Activated CD4-positive, CD25-positive, alpha-beta regulatory T cell treated with anti-CD3 and anti-CD28 coated beads, Interleukin-2, amount 50 U/mL, for 16 hours (primary cell): ENCODE measurements around the gene AGBL5.
A peak's percentile ranks its signal among the peaks of the same experiment; 100 is the strongest.
"Not testable (repeated sequence)": the region's sequence is repeated elsewhere in the genome, so short reads cannot be mapped to it uniquely, and the experiment has no call there.

ENCODE experiments used
- DNase-seq: peaks from one replicate; pipeline ENCODE4 v3.0.0-alpha.2; 2020; ENCODE audit warnings: low read depth, low spot score

Gene AGBL5

DNA sequence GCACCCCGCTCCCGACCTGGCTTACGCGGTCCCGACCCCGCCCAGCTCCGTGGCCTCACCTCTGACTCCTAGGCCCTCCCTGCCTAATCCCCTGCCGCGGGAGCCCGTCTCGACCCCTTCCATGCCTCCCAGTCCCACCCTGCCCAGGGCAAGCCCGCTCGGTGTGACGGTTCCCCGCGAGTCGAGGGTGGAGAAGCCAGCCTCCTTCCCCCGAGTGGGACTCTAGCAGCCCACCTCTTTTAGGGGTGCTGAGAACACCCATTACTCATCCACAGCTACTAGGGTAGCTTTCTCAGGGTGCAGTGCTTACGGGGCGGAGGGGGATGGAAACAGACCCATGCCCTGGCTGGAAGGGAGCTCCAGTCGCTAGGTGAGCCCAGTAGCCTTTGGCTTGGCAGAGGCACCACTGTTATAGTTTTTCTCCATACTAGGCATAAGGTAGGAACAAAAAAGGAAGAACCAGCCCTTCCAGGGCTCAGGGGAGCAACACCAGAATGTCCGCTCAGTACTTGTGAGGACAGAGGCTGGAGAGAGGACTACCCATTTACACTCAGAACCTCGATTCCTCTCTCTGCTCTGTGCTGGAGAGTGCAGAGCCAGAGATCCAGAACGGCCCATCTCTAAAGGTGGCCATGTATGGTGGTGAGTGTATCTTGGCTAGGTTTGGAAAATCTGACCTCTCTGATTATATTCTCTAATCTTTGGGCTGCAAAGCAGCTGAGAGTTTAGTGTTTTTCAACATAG, 606 bp downstream of the AGBL5 start:
- DNase-seq: peak; percentile 17

- DNase-seq: no peak
Measured at GRCh38 chr2:27053321-27053720, 1.9 kb downstream of the AGBL5 start.

DNA sequence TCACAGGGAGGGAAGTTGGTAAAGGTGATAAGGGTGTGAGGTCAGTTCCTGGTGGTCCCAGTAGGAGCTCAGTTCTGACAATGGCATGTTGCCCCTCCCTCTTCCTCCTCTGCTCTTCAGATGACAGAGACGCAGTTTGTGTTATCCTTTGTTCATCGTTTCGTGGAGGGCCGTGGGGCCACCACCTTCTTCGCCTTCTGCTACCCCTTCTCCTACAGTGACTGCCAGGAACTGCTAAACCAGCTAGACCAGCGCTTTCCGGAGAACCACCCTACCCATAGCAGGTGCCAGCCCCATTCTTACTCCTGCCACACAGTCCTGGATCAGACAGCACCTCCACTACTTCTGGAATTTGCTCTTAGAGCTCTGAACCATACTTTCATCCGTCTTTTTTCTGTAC, 2.3 kb downstream of the AGBL5 start:
- no peak for DNase-seq

- DNase-seq: no peak
Measured at GRCh38 chr2:27054721-27055120, 3.3 kb downstream of the AGBL5 start.

- DNase-seq: no peak
Measured at GRCh38 chr2:27057184-27057583, 5.7 kb downstream of the AGBL5 start.

DNA sequence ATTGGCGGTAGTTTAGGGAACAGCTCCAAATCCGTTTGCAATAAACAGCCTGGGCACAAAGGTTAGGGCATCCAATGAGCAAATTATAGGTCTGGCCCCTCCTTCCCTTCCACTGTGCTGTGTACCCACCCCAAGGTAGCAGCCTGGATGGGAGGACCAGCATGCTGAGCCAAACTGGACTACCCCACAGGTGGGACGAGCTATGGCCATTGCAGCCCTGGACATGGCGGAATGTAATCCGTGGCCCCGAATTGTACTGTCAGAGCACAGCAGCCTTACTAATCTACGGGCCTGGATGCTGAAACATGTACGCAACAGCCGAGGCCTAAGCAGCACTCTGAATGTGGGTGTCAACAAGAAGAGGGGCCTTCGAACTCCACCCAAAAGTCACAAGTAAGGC, 6.7 kb downstream of the AGBL5 start:
- no peak for DNase-seq

- no peak for DNase-seq
Measured at GRCh38 chr2:27059141-27059820, 7.8 kb downstream of the AGBL5 start.

GRCh38 chr2:27060323-27060722, 8.9 kb downstream of the AGBL5 start:
- no peak for DNase-seq

DNA sequence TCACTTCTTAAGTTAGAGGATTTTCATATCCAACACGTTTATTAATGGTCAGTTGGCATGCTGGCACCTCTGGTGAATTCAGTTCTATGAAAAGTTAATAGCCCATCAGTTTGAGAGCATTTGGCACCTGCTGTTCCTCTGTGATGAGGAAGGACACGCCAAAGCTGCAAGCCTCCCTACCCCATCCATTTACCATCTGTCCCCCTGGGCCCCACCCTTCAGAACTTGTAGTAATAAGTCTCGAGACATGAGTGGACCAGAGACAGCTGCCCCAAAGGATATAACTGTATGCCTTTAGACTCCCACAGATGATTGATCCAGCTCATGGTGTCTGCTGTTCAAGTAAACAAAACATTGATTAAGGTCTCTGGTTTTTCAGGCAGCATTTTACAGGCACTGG, 13.7 kb downstream of the AGBL5 start:
- DNase-seq: no peak

- no peak for DNase-seq
Measured at GRCh38 chr2:27067385-27067784, 15.9 kb downstream of the AGBL5 start.

DNA sequence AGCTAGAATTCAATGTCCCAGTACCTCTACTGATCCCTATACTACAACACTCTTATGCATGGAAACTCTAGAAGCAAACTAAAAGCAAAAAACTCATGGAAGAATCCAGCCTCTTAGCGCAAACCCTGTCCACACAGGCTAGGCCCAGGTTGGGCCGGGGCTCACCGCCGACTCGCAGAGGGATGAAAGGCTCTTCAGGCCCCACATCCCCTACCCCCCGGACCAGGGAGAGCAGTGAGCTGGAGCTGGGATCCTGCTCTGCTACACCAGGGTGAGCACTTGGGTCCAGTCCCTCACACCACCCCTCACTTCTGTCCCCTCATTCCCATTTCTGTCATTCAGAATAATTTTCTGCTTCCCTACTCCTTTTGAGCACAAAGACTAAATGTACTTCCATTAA, 18.0 kb downstream of the AGBL5 start:
- DNase-seq: no peak

DNA sequence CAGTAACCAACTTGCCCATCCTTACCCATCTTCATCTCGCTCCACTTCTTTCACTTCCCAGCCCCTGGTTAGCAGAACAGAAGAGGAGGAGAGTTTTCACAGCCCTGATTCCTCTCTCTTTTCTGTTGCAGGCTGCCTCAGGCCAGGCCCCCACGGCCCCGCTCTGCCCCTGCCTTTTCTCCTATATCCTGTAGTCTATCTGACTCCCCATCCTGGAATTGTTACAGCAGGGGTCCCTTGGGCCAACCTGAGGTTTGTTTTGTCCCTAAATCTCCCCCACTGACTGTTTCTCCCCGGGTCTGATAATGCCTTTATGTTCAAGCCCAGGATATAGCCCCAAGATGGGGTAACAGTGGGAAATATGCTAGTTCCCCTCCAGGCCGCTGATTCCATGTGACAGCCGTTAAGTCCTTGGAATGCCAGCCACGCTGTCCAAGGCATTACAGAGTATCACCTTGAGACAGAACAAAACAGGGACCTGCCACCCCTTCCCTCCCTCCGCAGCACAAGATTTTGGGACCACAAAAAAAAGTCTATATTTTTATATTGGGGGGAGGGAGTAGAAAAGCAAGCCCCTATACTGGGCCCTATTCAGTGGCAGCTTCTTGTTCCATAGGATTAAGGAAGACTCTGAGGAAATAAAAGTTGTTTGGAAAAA, 18.6 kb downstream of the AGBL5 start:
- DNase-seq: no peak

DNA sequence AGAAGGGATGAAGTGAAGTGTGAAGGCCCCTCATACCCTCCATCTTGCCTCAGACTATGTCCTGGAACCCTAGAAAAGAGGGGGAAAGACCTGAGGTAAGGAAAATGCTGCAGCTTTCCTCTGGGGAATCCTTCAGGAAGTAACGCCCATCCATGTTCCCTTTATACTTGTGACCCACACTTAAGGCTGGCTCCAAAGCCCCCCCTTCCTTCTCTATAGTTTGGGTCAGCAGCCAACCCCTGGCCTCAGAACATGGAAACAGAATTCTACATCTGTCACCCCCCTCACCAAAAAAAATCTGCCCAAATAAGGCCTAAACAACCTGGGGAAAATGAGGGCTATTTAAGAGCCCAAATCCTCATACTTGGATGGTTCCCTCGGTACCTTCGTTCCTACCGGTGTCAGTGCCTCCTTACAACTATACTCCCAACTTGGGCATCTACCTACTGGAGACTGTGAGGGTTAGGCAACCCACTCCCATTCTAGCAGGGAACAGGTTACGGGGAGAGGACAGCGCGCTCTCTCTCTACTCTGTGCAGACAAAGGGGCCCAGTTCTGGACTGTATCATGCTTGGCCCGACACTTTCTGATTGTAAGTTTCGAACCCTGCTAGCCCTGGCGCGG, 19.3 kb downstream of the AGBL5 start:
- no peak for DNase-seq

DNA sequence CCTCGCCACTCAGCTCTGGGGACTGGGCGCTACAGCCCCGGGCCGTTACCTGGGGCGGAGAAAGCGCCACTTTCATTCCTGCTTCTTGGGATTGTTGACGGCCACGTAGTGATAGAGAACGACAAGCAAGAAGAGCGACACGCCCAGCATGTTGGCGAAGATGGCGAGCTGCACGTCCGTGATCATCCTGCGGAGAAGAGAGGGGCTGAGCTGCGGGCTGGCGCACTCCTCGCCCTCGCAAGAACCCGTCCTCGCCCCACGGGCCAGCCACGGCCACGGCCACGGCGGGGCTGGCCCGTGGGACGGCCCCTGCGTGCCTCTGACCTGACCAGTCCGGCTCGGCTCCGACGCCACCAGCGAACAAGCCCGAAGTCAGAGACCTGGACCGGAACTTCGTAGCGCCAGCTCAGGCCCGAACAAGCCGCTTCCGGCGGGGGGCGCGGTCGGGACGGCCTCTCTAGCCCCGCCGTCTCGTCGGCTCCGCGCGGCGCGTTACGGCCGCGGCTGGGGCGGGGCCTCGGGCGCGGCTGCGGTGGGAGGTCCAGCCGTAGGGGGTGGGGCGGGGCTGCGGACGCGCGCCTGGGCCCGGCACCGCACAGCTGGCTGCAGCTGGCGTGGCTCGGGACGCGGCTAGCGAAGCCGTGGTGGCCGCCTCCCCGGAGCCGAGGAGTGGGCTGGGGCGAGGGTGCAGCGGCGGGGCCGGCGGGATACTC, 20.0 kb downstream of the AGBL5 start, which contains the start of gene OST4:
TSS of gene OST4 (minus strand) at position 378 of the 713 bp plus-strand sequence.
- DNase-seq: peak; percentile 79

DNA sequence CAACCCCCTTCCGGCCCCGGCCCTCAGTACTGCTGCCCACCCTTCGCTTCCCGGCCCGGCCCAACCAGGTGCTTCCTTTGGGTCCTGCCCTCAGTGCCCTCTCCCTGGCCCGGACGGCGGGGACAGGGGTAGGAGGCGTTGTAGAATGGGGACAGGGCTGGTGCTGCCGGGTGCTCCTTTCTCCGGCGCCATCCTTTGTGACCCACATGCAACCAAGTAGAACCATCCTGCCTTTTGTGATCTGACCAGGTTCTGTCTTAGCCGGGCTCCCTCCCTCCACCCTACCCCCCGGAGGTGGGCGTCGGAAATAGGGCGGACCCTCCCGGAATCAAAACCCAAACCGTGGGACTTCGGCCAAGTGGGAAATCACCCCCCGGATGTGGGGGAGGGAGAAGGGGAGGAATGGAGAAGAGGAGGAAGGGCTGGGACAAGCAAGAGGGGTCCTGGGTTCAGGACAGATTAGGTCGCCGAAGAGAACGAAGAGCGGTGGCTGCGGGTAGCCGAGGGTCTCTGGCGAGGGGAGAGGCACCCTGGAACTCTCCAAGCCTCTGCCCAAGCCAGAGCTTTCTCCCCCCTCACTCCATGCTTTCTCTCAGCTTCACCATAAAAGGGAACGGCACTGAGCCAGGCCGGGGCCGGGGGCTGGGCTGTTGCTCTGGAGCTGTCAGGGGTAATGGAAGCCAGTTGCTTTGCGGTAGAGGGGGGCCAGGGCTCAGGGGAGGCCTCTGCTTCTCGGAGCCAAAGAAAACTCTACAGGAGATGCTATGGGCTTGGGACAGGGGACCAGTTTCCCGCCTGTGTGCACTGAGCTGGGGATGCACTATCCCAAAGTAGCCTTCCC, 20.7 kb downstream of the AGBL5 start:
- DNase-seq: no peak

DNA sequence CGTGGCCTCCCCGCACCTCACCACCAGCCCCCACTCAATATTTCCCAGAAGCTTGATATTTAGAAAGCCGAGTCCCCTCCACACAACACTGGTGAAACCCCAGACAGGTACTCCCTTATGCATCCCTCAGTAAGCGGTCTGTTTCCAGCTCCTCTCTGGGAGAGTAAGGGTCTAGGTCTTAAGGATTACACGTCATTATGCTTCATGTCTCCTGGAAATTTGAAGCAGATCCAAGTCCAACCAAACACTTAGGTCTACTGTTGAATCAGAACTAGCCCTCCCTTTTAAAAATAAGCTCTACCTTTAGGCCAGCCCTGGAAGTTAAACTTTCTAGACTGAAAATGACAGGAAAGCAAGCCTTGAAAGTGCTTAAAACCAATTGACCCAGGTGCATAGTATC, 21.5 kb downstream of the AGBL5 start:
- DNase-seq: no peak

DNA sequence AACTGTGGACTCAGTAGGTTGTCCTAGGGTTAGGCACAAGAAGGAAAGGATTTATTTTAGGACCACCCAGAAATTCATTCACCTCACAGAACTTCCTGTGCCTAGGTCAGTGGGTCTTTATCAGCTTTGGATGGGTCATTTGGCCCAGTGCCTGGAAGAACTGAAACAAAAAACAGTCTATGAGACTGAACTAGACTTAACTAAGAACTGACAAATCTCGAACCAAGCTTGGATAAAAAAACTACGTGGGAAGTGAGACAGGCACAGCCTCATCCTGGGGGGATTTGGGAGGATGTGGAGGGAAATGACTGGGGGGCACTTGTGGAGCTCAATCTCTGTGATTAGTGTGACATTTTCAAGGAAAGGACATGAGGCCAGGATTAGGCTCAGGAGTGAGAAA, 22.3 kb downstream of the AGBL5 start:
- no peak for DNase-seq

GRCh38 chr2:27074738-27075565, 23.5 kb downstream of the AGBL5 start:
- DNase-seq: no peak

DNA sequence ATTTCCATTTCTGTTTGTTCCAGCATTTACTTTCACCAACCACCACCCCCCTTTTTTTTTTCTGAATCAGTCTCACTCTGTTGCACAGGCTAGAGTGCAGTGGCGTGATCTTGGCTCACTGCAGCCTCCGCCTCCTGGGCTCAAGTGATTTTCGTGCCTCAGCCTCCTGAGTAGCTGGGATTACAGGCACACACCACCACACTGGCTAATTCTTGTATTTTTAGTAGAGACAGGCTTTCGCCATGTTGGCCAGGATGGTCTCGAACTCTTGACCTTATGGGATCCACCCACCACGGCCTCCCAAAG, 24.1 kb downstream of the AGBL5 start:
- DNase-seq: not testable (repeated sequence)

DNA sequence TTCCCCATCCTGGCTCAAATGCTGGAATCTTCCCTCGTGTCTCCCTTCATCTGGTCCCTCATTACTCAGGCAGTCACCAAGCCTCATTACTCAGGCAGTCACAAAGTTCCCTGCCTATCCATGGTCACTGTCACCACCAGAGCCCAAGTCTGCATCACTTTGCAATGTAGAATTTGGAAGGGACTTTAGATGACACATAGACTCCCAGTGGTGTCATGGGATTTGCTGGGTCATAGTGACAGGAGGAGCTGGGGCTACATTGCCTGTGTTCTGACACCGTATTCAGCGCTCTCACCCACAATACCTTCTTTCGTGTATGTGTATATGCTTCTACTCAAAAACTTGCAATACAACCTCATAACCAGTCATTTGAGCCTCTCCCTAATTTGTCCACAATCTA, 24.9 kb downstream of the AGBL5 start:
- no peak for DNase-seq
